GM10266 (cell line): Measurements from ENCODE around the gene PTPRN2.

Experiments used
- DNase-seq: peaks from one replicate; pipeline ENCODE4 v3.0.0; 2012; ENCODE audit errors: extremely low spot score
- CTCF ChIP-seq: IDR thresholded peaks from 2 replicates; pipeline ENCODE4 v1.5.1; 2012; ENCODE audit warnings: mild to moderate bottlenecking, low read depth; ENCODE audit not compliant: control insufficient read depth, insufficient read depth; ENCODE audit errors: missing control alignments

PTPRN2 gene

DNA sequence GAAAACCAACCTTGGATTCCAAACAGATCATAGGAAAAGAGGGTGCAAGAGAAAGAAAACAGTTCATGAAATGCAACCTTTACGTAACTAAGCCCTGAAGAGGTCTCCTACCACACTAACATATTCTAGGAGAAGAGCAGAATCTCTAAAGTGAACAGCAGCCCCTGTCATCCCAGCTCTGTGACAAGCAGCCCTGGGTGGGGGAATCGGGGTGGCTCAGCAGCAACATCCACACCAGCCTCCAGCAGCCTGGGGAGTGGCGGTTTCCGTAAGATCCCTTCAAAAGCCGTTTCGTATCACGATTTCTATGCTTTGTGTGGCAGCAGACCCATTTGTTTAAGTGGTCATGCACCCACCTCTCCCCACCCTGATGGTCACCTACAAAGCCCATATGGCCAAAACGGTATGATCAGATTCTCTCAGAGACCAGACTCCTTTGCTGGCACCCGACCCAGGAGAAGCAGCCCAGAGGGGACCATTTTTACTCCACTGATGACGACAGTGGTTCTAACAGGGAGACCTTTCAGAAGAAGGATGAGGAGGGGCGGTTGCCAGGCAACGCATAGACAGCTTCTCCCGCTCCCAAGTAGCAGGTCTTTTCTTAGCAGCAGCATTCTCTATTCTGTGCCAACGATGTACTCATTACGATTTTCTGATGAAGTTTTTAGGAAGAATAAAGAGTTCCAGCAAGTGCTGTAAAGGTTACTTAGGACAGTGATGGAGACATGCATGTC, 950.2 kb downstream of the PTPRN2 start:
- no peak for DNase-seq
- TF ChIP-seq CTCF, result no peak

DNA sequence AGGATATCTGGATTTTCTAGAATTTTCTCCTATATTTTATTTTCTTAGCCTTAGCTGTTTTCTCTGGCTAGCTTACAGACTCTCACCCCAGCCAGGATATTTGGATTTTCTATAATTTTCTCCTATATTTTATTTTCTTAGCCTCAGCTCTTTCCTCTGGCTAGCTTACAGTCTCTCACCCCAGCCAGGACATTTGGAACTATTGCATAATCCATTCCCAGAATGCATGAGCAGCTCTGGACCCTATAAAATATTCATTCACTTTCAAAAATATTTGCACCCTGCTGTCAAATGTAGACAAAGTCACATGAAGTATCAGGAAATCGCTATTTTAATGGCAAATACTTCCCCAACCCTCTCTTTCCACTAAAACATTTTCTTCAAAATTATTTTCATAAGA, 952.0 kb downstream of the PTPRN2 start:
- no peak for DNase-seq
- TF ChIP-seq CTCF, result no peak

DNA sequence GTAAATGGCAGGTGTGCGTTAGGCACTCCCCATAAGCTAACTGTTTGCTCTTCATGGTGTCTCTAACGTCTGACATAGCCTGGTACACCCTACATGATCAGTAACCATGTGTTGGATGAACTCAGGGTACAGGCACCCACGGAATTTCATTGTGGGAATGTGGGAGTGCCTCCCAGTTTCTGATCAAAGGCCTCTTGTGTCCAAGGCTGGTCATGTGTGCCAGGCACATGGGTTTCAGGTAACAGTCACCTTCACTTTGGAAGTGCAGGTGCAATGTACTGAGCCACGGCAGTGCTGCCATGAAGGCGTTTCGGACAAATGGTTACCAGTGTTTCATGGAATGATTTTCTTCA, 952.5 kb downstream of the PTPRN2 start:
- TF ChIP-seq CTCF, result no peak
- DNase-seq, result no peak

DNA sequence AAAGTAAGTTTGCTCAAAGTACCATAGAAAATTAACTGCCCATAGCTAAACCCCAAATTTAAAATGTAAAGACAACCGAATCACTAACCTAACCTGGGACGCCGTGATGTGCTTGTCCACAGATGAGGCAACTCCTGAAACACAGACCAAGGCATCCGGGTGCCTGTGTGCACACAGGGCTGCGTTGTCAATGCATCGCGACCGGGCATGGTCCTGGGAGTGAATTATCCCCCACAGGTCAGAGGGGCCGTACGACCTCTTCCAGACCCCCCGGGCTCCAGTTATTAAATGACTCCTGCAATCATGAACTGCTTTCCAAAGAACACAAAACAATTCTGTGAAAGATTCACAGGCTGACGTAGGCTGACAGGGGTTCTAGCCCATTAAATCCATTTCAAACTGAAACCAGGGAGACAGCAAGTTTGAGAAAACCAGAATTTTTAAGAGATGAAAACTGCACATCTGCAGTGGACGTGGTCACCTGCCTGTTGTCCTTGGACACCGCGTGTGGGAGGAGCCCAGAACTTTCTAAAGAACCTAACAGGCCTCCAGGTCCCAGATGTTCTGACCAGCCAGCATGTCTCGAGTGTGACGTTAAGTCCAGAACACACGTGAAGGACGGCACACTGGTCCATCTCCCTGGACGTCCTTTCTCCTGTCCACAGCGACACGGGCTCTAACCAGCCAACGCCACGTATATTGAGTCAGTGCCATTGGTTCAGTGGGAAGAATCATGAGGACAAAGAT, 953.0 kb downstream of the PTPRN2 start:
- DNase-seq, result no peak
- TF ChIP-seq CTCF, result no peak

- no peak for DNase-seq
- TF ChIP-seq CTCF, result no peak
Measured at GRCh38 chr7:157633465-157634185, 954.0 kb downstream of the PTPRN2 start.

- DNase-seq, result no peak
- no peak for TF ChIP-seq CTCF
Measured at GRCh38 chr7:157630301-157630853, 957.2 kb downstream of the PTPRN2 start.
